Stimulated activated CD4-positive, alpha-beta T cell treated with anti-CD3 and anti-CD28 coated beads, Interleukin-1b, Interleukin-23, amount 100 ng/mL, for 4 hours (primary cell): ENCODE measurements around the gene PTPRG.

ENCODE experiments used
- DNase-seq, 2 donors: peaks; one replicate each; pipeline ENCODE4 v3.0.0-alpha.2; 2020; ENCODE audit warnings: low read depth in 2 of 2

Gene PTPRG

DNA sequence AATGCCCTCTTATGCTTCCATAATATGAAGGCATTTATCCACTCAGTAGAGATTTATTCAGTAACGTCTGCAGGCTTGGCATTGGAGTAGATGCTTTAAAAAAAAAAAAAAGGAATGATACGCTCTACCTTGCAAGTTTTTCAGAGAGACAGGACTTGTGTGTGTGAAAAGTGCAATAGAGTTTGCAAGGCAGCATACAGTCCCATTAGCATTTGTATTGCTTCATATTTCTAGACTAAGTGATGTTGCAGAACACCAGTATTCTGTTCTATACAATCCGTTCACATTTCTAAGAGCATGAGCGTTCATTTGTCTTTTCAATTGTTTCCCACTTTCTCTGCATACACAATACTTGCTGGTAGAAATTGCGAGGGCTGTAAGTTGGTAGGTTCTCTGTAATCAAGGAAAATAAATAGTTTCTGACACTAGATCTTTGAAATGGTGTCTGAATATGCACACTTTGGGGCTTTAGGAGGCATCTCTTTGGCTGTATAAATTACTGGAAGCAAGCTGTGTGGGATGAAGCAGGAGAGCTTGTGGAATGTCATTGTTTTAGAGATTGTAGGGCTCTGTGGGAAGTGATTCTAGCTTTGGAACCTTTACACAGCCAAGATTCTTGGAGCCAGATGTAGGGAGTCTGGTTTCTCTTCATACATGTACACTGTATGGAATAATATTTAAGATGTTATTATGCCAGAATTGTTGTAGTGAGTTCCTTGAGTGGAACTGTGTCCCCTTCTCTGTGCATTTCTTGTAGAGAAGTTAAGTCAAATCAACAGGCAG, 549.3 kb downstream of the PTPRG start:
- no peak for DNase-seq

GRCh38 chr3:62113092-62113491, 551.7 kb downstream of the PTPRG start:
- DNase-seq: no peak

DNA sequence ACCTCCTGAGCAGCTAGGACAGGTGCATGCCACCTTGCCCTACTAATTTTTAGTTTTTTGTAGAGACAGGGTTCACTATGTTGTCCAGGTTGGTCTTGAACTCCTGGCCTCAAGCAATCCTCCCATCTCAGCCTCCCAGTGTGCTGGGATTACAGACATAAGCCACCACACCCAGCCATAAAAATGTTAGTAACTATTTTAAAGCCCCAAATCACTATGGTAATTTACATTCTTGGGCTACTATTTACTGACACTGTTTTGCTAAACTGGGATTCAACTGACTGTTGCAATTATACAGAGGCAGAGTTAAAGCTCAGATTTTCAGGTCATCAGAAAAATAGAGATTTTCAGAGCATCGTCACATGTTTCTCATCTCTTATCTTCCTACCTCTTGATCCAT, 553.4 kb downstream of the PTPRG start:
- no peak for DNase-seq

- no peak for DNase-seq
These were observed 556.7 kb downstream of the PTPRG start for GRCh38 chr3:62117903-62118548.

DNA sequence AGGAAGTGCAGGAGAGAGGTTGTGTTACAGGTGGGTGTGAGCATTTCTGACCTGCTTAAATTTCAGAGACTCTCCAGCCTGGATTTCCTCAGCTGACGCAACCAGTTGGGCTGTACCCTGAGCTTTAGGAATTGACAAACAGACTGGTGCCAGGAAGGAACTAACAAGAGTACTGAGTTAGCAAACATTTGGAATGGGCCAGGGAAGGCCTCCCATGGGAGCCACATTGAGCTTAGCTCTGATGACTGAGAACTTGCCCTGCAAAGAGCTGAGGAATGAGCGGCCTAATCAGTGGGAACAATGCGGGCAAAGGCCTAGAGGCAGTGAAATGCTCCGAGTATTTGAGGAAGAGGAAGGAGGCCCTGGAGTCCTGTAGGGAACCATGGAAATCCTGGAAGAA, 557.8 kb downstream of the PTPRG start:
- no peak for DNase-seq

DNA sequence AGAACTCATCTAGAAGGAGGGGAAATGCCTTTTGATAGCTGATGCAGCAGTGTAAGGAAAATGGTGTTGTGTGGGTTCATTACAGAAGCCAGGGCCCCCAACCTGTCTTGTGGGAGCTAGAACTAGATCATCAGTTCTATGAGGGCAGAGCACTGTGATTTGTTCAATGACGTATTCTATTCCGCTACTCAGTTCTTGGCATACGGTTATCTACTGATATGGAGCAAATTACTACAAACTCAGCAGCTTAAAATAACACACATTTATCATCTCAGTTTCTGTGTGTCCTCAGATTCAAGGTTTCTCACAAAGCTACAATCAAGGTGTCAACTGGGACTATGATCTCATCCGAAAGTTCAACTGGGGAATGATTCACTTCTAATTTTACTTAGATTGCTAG, 561.4 kb downstream of the PTPRG start:
- no peak for DNase-seq

GRCh38 chr3:62125380-62125779, 564.0 kb downstream of the PTPRG start:
- DNase-seq: no peak

DNA sequence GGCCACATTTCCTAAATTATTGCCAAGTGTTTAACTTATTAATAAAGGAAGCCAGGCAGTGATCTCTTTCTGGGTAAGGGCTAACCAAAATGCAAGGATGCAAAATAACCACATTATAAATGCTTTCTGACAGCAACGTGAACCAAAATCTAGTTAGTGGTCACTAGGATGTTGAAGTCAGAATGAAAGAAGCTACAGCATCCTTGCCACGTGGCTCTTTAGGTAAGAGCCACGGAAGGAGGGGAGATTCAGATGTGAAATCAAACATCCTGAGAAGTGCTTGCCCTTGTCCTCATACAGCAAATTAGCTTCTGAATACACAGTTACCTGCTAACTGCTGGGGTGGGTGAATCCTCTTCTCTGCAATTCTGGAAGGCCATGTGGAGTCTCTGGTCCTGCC, 565.7 kb downstream of the PTPRG start:
- DNase-seq: no peak

DNA sequence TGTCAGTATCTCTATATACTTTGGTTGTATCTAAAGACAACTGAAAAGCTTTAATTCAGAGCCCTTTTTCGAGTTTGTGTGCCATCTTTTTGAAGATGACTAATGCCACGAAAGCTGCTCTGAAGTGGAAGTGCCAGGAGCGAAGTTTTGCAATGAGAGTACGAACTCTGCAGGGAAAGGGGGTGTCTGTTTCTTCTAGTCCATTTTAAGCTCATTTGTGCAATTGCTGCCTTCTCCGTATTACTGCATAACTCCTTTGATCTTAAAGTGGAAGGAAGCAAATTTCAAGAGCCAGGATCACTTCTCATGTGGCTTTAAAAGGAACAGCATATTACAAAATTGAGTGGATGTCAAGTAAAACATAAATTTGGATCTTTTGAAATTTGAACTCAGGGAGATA, 566.7 kb downstream of the PTPRG start:
- DNase-seq: no peak

DNA sequence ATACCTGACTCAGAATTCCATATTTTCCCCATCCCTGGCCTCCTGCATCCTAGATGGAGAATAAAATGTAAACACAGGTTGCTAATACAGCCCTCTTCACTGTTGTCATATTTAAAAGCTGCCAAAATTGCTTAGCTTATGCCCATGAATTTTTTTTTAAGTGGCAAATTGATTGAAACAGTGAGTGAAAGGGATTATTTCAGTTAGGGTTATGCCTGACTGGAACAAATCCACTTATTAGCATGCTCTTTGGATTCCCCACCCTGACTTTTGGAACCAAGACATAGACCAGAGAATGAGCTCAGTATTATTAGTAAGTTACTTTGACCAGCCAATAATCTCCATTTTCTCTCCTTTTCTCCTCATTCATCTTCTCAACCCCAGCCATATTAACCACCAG, 567.3 kb downstream of the PTPRG start:
- DNase-seq: no peak

DNA sequence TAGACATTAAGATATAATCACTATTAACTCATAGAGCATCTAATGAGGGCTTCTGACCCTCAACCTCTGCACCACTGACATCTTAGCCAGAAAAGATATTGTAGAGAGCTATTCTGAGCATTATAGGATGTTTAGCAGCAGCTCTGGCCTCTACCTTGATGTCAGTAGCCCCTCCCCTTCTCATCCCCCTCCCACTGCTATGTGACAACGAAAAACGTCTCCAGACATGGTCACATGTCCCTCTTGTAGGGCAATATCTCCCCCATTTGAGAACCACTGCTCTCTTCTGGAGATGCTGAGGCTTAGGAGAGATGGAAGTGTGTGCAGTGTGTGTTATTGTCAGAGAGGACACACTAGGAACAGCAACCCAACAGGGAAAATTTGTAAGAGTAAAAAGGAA, 569.7 kb downstream of the PTPRG start:
- DNase-seq: no peak

GRCh38 chr3:62131620-62132019, 570.2 kb downstream of the PTPRG start:
- no peak for DNase-seq

GRCh38 chr3:62132027-62132602, 570.7 kb downstream of the PTPRG start:
- DNase-seq: no peak

- DNase-seq: no peak
These were observed 571.6 kb downstream of the PTPRG start for GRCh38 chr3:62133015-62133414.

- DNase-seq: no peak
These were observed 572.7 kb downstream of the PTPRG start for GRCh38 chr3:62134061-62134496.

GRCh38 chr3:62135741-62136140, 574.4 kb downstream of the PTPRG start:
- no peak for DNase-seq

DNA sequence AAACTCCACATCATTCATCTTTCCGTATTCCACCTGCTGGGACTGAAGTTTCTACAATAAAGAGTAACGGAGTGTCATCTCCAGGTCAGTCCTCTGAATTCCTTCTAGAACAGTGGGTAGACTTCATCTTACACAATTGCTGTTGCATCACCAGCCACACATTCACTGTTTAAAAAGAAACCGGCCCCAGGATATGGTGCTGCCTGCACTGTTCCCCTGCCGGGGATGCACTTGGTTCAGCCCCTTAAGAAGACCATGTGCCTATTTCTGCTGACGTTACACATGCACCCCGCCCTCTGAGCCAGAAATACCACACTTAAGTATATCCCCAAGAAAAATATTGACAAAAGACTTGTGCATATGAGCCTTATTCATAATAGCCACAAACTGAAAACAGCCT, 578.6 kb downstream of the PTPRG start:
- no peak for DNase-seq

DNA sequence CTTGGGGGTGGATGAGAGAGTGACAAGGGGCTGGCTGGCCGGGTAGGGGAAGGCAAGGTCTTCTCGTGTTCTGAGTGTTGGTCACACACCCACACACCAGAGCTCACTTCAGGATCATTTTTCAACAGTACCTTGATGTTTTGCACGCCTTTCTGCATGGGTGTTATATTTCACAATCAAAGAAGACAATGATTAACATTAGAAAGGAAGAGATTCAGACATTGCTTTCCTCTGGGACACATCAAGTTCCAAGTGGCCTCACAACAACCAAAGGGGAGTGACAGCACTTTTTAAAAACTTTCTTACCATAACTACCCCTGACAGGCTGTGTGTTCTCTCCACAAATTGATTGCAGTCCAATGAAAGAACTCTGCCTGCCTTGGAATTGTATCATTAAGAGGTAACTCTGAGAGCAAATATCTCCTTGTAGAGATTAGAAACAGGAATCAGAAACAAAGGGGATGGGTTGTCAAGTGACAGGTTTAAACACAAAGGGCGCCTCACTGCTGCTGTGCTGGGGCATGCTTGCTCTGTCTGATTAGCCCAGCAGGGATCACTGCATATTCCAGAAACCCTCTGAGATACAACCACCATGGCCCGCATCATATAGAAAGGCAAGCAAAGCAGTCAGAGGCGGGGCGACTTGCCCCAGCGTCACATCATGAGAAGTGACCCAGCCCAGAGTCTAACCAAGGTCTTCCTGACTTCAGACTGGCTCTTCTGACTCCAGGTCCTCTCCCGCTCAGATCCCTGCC, 581.1 kb downstream of the PTPRG start:
- no peak for DNase-seq

- DNase-seq: no peak
These were observed 582.6 kb downstream of the PTPRG start for GRCh38 chr3:62143843-62144450.

- DNase-seq: no peak
These were observed 583.1 kb downstream of the PTPRG start for GRCh38 chr3:62144482-62144881.

GRCh38 chr3:62145086-62145757, 583.9 kb downstream of the PTPRG start:
- no peak for DNase-seq
